Thymus (tissue), 11 donors: Measurements from ENCODE around the gene ANP32B. TPM values are rescaled to one million over a fixed set of nuclear protein-coding genes. Genes with fewer than 3 reads are reported as not detected.
A peak's percentile ranks its signal among the peaks of the same experiment; 100 is the strongest.
"Not testable (repeated sequence)": the region's sequence is repeated elsewhere in the genome, so short reads cannot be mapped to it uniquely, and the experiment has no call there.

ENCODE experiments used
- DNase-seq, 9 donors: peaks; one replicate each; pipeline ENCODE4 v3.0.0-alpha.2; 2013; ENCODE audit warnings: low spot score in 9 of 9, low read depth in 6 of 9, missing footprints in 1 of 9
- H3K27ac ChIP-seq, 2 donors: one replicate each; pipeline ENCODE4 v1.5.1; 2013; ENCODE audit warnings: control low read depth in 1 of 2, low read depth in 1 of 2, low read length in 1 of 2, mild to moderate bottlenecking in 1 of 2, moderate library complexity in 1 of 2
- H3K27me3 ChIP-seq, 2 donors: one replicate each; pipeline ENCODE4 v1.5.1; 2013; ENCODE audit warnings: low read length in 1 of 2; ENCODE audit not compliant: control insufficient read depth in 2 of 2, insufficient read depth in 1 of 2
- H3K36me3 ChIP-seq, 2 donors: one replicate each; pipeline ENCODE4 v1.5.1; 2013; ENCODE audit warnings: low read length in 1 of 2, mild to moderate bottlenecking in 1 of 2, moderate library complexity in 1 of 2; ENCODE audit not compliant: control insufficient read depth in 2 of 2, insufficient read depth in 2 of 2
- H3K4me1 ChIP-seq, 2 donors: one replicate each; pipeline ENCODE4 v1.5.1; 2013; ENCODE audit warnings: low read length in 2 of 2; ENCODE audit not compliant: control insufficient read depth in 2 of 2, insufficient read depth in 2 of 2
- H3K4me3 ChIP-seq, 2 donors: one replicate each; pipeline ENCODE4 v1.5.1; 2013; ENCODE audit warnings: low read length in 2 of 2, control low read depth in 1 of 2, mild to moderate bottlenecking in 1 of 2
- H3K9me3 ChIP-seq, 2 donors: one replicate each; pipeline ENCODE4 v1.5.1; 2013; ENCODE audit warnings: low read length in 1 of 2, mild to moderate bottlenecking in 1 of 2; ENCODE audit not compliant: control insufficient read depth in 2 of 2, insufficient read depth in 1 of 2
- WGBS: extraction: QIAGEN DNeasy Blood & Tissue Kit; methylation state at CpG from one replicate; pipeline ENCODE4 v1.1.7; 2013; 5-methylcytosine and 5-hydroxymethylcytosine counted together
- polyA plus RNA-seq: library from polyadenylated mRNA; stranded (reverse); fragments of 200-250 nt; gene quantifications from one replicate; pipeline ENCODE4 v1.2.3, GENCODE V29; 2013
- total RNA-seq: library from RNA; stranded (reverse); fragments of 120-200 nt; gene quantifications from one replicate; pipeline ENCODE4 v1.2.4, GENCODE V29; 2013
- donor health status: healthy.

The ANP32B gene
- total and polyA plus RNA-seq, 2 donors = 44.7 to 191 TPM

- Histone ChIP-seq H3K27ac (no peak overlapping the region), H3K36me3 (no peaks in the 10 kb centered on the region), H3K4me3 (no peak overlapping the region), H3K27me3 (no peaks in the 10 kb centered on the region), H3K9me3 (no peaks in the 10 kb centered on the region), H3K4me1 (peaks cover 5 to 8% of the 10 kb centered on the region in 2 donors)
- DNase-seq = no peak
Observed at GRCh38 chr9:97959585-97959984, 23.6 kb upstream of the ANP32B start.

GRCh38 chr9:97960678-97961328 lies 22.3 kb upstream of the ANP32B start:
- not testable (repeated sequence) for H3K27ac ChIP-seq, H3K27me3 ChIP-seq, H3K9me3 ChIP-seq, DNase-seq, H3K4me1 ChIP-seq, H3K36me3 ChIP-seq, H3K4me3 ChIP-seq
- WGBS = 97% methylated on average over 9 of the region's 9 CpGs

DNA sequence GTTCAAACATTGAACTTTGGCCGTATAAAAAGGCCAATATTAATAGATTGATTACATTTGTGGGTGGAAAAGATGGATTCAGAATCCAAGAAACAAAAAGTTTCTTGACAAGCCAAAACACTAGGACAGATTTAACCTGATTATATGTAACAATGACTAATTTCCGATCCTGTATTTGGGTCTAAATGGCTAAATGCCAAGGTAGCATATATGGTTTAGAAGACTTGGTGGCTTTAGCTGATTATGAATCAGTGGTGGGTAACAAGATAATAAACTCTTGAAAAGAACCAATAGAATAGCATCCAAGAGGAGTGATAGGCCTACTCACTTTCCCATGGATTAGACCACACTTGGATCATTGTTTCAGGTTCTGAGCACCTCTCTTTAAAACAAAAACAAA lies 21.8 kb upstream of the ANP32B start:
- no peak overlapping the region for H3K4me3 ChIP-seq
- no peak overlapping the region for H3K27ac ChIP-seq
- H3K36me3 ChIP-seq = no peaks in the 10 kb centered on the region
- H3K27me3 ChIP-seq = no peaks in the 10 kb centered on the region
- H3K4me1 ChIP-seq = peaks cover 0 to 2% of the 10 kb centered on the region in 2 donors
- no peaks in the 10 kb centered on the region for H3K9me3 ChIP-seq
- 97% methylated on average over 2 of the region's 2 CpGs for WGBS
- no peak for DNase-seq

GRCh38 chr9:97962136-97962535 lies 21.0 kb upstream of the ANP32B start:
- DNase-seq = no peak
- WGBS = 95% methylated on average over 4 of the region's 4 CpGs

GRCh38 chr9:97962575-97962974 lies 20.6 kb upstream of the ANP32B start:
- Histone ChIP-seq H3K4me1 (peaks cover 0 to 12% of the 10 kb centered on the region in 2 donors), H3K27ac (no peak overlapping the region), H3K9me3 (no peaks in the 10 kb centered on the region), H3K36me3 (no peaks in the 10 kb centered on the region), H3K4me3 (no peak overlapping the region), H3K27me3 (no peaks in the 10 kb centered on the region)
- WGBS = 97% methylated on average over 5 of the region's 5 CpGs
- no peak for DNase-seq

More at GRCh38 chr9:97962136-97962535, 21.0 kb upstream of the ANP32B start:
- H3K36me3 ChIP-seq = no peaks in the 10 kb centered on the region
- H3K4me1 ChIP-seq = peaks cover 0 to 10% of the 10 kb centered on the region in 2 donors
- no peak overlapping the region for H3K4me3 ChIP-seq
- no peaks in the 10 kb centered on the region for H3K27me3 ChIP-seq
- no peaks in the 10 kb centered on the region for H3K9me3 ChIP-seq
- H3K27ac ChIP-seq = no peak overlapping the region

DNA sequence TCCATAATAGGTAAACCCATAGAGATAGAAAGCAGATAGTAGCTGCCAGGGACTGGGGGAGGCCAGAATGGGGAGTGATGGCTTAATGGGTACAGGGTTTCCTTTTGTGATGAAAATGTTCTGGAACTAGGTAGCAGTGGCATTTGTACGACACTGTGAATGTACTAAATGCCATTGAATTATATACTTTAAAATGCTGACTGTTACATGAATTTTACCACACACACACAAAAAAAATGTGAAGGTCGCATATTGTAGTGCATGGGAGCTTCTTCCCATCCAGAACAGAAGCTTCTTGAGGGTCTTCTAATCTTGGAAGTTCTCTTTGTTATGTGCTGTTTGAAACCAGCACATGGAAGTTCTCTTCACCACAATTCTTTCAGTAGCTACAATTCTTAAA lies 19.9 kb upstream of the ANP32B start:
- Histone ChIP-seq H3K27ac (no peak overlapping the region), H3K4me3 (no peak overlapping the region), H3K36me3 (no peaks in the 10 kb centered on the region), H3K27me3 (no peaks in the 10 kb centered on the region), H3K4me1 (peaks cover 0 to 12% of the 10 kb centered on the region in 2 donors), H3K9me3 (no peaks in the 10 kb centered on the region)
- DNase-seq = no peak
- 94% methylated on average over 2 of the region's 2 CpGs for WGBS

DNA sequence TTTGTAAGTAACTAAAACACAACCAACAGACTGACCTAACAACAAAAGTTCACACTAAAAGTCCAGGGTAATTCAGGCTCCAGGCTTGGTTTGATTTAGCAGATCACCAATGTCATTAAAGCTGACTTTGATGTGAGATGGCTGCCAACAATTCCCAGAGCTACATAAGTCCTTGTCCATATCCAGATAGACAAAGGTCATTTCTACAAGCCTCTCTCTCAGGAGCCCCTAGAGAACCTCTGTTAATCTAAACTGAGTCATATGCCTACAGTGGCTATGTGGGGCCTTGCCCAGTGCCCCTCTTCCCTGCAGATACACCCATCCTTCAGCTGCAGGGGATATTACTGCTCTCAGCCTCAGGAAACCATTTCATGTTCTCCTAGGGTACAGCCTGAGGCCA lies 18.2 kb upstream of the ANP32B start:
- H3K36me3 ChIP-seq = no peaks in the 10 kb centered on the region
- peaks cover 5 to 20% of the 10 kb centered on the region in 2 donors for H3K4me1 ChIP-seq
- H3K27me3 ChIP-seq = no peaks in the 10 kb centered on the region
- no peak for DNase-seq
- H3K9me3 ChIP-seq = no peaks in the 10 kb centered on the region
- no peak overlapping the region for H3K27ac ChIP-seq
- H3K4me3 ChIP-seq = no peak overlapping the region

GRCh38 chr9:97966493-97966892 lies 16.6 kb upstream of the ANP32B start:
- 6% methylated on average over 1 of the region's 1 CpG for WGBS
- Histone ChIP-seq H3K27me3 (no peaks in the 10 kb centered on the region), H3K4me1 (peaks cover 5 to 30% of the 10 kb centered on the region in 2 donors)

DNA sequence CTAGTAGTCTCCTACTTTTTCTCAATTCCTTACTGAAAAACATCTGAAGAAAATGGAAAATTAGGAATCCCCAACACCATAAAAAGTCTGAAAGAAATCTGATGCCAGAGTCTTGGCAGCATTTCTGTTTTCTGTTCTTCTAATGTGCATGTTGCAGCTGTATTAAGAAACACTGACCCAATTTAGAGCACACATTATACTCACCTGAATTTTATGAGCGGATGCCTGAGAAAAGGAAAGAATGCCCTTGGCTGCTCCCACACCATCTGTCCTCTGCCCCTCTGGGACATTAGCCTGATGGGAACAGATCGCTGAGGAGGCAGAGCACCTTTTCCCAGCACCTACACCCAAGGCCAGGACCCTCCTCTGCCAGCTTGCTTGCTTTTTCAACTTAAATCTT lies 14.1 kb upstream of the ANP32B start:
- H3K9me3 ChIP-seq = peaks cover 0 to under 1% of the 10 kb centered on the region in 2 donors
- no peak for DNase-seq
- H3K27ac ChIP-seq = peak overlapping the region; percentile 10 to 93
- no peaks in the 10 kb centered on the region for H3K36me3 ChIP-seq
- no peaks in the 10 kb centered on the region for H3K27me3 ChIP-seq
- peaks cover 5 to 37% of the 10 kb centered on the region in 2 donors for H3K4me1 ChIP-seq
- WGBS = 90% methylated on average over 2 of the region's 2 CpGs
- H3K4me3 ChIP-seq = no peak overlapping the region

More at GRCh38 chr9:97966493-97966892, 16.6 kb upstream of the ANP32B start:
- peak in 2 of 9 donors; percentile 48 to 72 for DNase-seq
- H3K4me3 ChIP-seq = no peak overlapping the region
- H3K9me3 ChIP-seq = no peaks in the 10 kb centered on the region
- peak overlapping the region in 1 of 2 donors; percentile 16 for H3K27ac ChIP-seq
- H3K36me3 ChIP-seq = no peaks in the 10 kb centered on the region
